ENCODE measurements around the gene SIL1.
"Not testable (repeated sequence)": the region's sequence is repeated elsewhere in the genome, so short reads cannot be mapped to it uniquely, and the experiment has no call there.

Gene SIL1

GRCh38 chr5:139174382-139174781 is 23.8 kb downstream of the SIL1 start:
- DNase-seq (ENCODE audit: low read depth) = not testable (repeated sequence)

GRCh38 chr5:139171779-139172404 is 26.3 kb downstream of the SIL1 start:
- DNase-seq (ENCODE audit: low read depth) = no peak

- no peak for DNase-seq (ENCODE audit: low read depth)
Measured at GRCh38 chr5:139167952-139168720, 30.0 kb downstream of the SIL1 start.

DNA sequence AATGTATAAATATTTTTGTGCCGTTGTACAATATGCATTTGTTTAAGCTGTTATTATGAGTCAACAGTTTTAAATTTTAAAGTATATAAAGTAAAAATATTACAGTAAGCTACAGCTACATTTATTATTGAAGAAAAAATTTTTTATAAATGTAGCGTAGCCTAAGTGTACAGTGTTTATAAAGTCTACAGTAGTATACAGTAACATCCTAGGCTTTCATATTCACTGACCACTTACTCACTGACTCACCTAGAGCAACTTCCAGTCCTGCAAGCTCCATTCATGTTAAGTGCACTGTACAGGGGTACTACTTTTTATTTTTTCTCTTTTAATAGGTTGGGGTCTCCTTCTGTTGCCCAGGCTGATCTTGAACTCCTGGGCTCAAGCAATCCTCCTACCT is 30.6 kb downstream of the SIL1 start:
- no peak for DNase-seq (ENCODE audit: low read depth)

- DNase-seq (ENCODE audit: low read depth) = no peak
Measured at GRCh38 chr5:139167063-139167462, 31.1 kb downstream of the SIL1 start.

- DNase-seq (ENCODE audit: low read depth) = not testable (repeated sequence)
Measured at GRCh38 chr5:139164897-139165296, 33.3 kb downstream of the SIL1 start.

DNA sequence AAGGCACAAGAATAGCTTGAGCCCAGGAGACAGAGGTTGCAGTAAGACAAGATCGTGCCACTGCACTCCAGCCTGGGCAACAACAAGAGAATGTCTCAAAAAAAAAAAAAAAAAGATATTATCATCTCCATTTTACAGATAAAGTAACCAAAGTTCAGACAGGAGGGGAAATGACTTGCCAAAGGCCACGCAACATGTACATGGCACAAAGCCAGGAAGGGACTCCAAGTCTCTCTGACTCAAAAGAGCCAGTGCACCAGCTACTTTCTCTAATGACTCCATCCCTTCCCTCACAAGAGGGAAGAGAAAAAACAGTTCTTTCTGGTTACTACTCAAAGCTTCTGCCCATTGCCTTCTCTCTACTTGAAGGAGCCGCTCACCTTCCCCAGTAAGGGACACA is 34.1 kb downstream of the SIL1 start:
- no peak for DNase-seq (ENCODE audit: low read depth)

DNA sequence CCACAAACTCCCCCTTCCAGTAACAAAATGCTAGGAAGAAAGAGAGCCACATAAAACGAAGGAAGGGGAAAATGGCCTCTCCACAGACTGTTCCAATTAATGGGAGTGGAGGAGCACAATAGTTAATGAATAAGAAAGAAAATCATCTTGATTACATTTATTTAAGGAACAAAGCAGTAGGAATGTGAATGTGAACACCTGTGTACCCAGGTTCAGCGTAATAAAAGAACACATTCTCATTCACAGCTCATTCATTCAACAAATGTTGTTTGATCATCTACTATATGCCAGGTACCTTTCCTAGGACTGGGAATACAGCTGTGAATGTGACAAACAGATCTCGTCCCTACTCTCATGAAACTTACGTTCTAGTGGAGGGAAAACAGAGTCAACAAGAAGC is 35.7 kb downstream of the SIL1 start:
- no peak for DNase-seq (ENCODE audit: low read depth)

DNA sequence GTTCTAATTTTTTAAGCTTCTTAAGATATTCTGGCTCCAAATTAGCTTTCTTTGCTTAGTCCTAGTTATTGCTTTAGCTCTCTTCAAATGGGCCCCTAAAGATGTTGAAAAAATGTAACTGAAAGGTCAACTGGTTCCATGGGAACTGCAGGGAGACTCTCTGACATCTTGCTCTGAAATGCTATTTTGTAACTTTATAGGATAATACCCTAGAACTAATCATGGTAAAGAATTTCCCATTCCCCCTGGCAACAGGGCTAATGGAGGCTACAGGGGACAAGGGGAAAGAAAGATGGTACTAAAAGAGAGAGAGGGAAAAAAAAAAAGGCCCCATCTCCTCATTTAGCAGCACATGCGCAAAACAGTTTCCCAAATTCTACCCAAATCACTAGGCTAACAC is 39.4 kb downstream of the SIL1 start:
- no peak for DNase-seq (ENCODE audit: low read depth)

DNA sequence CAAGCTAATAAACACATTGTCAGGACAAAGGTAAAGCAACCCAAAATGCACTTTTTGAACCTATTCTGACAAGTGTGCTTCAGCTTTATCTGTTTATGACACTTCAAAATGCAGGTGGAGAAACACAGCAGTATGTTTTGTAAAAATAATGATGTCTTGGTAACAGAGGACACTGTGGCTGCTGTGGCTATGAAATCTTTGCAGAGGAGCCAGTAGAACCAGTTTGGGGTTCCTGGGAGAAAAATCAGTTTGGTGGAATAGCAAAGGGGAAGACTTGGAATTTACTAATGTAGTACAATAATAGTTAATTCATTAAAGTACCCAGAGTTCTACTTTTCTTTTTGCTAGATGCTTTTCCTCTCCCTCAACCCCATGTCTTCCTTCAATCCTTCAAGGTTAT is 40.6 kb downstream of the SIL1 start:
- no peak for DNase-seq (ENCODE audit: low read depth)

DNA sequence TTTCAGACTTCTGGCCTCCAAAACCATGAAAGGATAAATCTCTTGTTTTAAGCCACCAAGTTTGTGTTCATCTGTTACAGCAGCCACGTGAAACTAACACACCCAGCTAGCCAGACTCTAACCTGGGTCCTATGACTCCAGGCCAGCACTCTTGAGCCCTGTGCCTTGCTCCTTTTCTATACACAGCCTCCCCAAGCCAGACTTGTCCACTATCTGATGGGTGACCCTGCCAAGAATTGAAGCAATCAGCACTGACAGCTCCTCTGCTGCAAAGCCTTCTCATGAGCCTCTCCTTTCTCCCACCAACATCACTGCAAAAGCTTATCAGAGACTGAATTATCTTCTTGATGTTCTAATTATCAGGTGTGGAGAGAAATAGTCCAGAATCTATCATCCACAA is 41.4 kb downstream of the SIL1 start:
- DNase-seq (ENCODE audit: low read depth) = no peak

DNA sequence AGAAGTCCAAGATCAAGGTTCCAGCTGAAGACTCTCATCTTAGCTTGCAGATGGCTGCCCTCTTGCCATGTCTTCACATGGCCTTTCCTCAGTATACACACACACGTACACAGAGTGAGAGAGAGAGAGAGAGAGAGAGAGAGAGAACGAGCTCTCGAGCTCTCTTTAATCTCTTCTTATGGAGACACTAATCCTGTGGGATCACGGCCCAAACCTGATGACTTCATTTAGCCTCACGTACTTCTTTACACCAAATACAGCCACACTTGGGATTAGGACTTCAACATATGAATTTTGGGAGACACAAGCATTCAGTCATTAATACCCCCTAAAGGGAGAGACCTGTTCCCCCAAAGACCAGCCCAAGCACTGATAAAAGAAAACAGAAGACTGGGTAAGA is 42.8 kb downstream of the SIL1 start:
- no peak for DNase-seq (ENCODE audit: low read depth)

DNA sequence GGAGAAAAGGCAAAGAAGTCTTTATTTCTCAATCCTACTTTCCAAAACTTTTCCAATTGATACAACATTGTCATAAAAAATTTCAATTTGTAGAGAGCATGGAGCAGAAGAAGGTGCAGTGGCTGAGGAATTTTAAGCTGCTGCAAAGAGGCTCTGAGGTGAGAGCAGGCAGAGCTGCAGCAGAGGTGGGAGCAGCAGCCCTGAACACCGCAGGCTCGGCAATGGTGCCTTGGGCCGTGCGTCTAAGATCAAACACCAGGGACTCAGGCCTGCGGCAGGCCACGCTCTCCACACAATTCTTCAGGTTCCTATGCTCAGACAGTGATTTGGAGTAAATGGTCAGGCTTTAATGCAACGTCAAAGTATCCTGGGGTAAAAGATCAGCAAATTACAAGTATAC is 46.3 kb downstream of the SIL1 start:
- no peak for DNase-seq (ENCODE audit: low read depth)

GRCh38 chr5:139150367-139150999 is 47.7 kb downstream of the SIL1 start:
- DNase-seq (ENCODE audit: low read depth) = no peak

DNA sequence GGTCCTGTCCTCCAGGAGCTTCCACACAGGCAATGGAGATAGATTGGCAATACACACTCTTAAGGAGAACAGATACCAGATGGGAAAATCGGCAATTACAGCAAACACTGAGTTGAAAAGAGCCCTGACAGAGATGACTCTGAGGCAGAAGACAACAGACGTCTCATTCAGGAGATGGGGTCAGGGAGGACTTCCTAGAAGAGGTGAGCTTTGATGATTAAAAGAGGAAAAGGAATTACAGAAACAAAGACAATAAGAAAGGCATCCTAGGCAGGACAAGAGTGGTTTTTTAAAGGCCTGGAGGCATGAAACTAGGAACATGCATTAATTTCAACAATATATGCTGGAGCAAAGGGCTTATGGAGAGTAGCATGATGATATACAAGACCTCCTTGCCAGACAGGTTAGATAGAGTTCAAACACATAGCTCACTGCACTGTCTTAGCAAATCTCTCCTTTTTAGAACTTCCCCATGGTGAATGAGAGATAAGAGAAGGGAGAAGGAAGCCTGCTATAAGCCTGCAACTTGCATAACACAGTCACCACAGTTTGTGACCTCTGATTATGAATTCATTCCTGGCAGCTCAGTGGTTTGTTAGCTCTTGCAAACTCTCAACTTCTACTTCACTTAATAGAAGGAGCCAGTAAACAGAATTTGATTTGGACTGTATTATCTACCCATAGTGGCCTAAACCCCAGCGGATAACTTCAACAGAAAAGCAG is 48.5 kb downstream of the SIL1 start:
- DNase-seq (ENCODE audit: low read depth) = no peak

GRCh38 chr5:139148986-139149385 is 49.2 kb downstream of the SIL1 start:
- no peak for DNase-seq (ENCODE audit: low read depth)

DNA sequence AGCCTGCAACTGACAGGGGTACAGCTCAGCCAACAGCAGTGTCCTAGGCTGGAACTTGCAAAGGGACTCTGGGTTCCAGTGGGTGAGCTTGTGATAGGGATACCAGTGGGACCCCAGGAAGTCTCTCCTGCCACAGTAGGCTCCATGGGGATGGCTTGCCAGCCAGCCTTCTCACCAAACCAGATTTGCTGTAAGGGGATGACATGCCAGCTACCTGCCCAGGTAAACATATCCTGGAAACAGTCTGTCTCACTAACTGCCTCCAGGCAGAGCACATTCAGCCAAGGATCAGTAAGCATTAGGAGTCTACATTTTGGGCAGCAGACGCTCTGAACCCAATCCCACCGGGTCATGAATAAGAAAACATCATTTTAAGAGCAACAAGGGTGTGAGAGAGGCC is 49.9 kb downstream of the SIL1 start:
- DNase-seq (ENCODE audit: low read depth) = no peak

- no peak for DNase-seq (ENCODE audit: low read depth)
Measured at GRCh38 chr5:139147483-139148087, 50.6 kb downstream of the SIL1 start.

- DNase-seq (ENCODE audit: low read depth) = no peak
Measured at GRCh38 chr5:139146809-139147482, 51.2 kb downstream of the SIL1 start.

GRCh38 chr5:139141446-139142204 is 56.5 kb downstream of the SIL1 start:
- DNase-seq (ENCODE audit: low read depth) = no peak

- no peak for DNase-seq (ENCODE audit: low read depth)
Measured at GRCh38 chr5:139140591-139141071, 57.5 kb downstream of the SIL1 start.
